Measurements from ENCODE around the gene STX11.

DNA sequence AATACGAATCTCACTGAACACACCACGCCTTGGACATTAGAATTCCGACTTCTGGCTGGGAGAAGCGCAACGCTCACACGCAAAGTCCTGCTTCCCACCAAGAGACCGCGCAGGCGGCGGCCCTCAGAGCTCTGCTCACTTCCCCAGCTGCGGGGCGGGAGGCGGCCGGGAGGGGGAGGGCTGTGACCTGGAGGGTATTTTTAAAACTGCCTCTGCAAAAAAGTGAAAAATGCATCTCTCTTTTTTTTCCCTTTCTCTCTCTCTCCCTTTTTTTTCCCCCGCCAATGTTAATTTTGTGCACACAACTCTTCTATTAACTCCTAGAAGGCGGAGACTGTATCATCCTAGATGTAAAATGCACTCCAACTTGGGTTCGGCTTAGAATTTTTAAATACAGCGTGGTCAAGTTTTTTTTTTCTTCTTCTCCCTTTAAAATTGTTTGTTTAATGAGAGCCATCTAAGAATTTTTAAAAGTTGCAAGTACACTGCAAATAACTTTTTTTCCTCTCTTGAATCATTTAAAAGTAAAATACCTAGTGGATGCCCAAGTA lies 66.4 kb downstream of the STX11 start:
- TF ChIP-seq, protein P1, sequence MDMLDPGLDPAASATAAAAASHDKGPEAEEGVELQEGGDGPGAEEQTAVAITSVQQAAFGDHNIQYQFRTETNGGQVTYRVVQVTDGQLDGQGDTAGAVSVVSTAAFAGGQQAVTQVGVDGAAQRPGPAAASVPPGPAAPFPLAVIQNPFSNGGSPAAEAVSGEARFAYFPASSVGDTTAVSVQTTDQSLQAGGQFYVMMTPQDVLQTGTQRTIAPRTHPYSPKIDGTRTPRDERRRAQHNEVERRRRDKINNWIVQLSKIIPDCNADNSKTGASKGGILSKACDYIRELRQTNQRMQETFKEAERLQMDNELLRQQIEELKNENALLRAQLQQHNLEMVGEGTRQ (IDR thresholded peaks at IDR 0.05; ENCODE audit: borderline replicate concordance, low read depth, low read length): no peak
- no peak for TF ChIP-seq TAF1 (IDR thresholded peaks at IDR 0.05; ENCODE audit: borderline replicate concordance, low read depth, low read length)
- no peak for TF ChIP-seq CREB1 (IDR thresholded peaks at IDR 0.05; ENCODE audit: low read depth)

All from GM12878 (cell line).